Measurements from ENCODE around the gene STK32C.

Gene STK32C

GRCh38 chr10:132181691-132182425, 125.9 kb downstream of the STK32C start:
- no peak overlapping the region for H3K27ac Mint-ChIP-seq
- H3K9me3 Mint-ChIP-seq = no peaks in the 10 kb centered on the region
- H3K4me3 Mint-ChIP-seq = no peak overlapping the region
- H3K4me1 Mint-ChIP-seq = peaks cover 3% of the 10 kb centered on the region
- no peaks in the 10 kb centered on the region for H3K36me3 Mint-ChIP-seq (ENCODE audit: low read depth)
- TF ChIP-seq CTCF (IDR thresholded peaks at IDR 0.05) = no peak
- H3K27me3 Mint-ChIP-seq (ENCODE audit: low read depth, poor library complexity) = peaks cover 89% of the 10 kb centered on the region
- DNase-seq = no peak

- no peak overlapping the region for H3K27ac Mint-ChIP-seq
- H3K36me3 Mint-ChIP-seq (ENCODE audit: low read depth) = no peaks in the 10 kb centered on the region
- peaks cover 92% of the 10 kb centered on the region for H3K27me3 Mint-ChIP-seq (ENCODE audit: low read depth, poor library complexity)
- no peaks in the 10 kb centered on the region for H3K9me3 Mint-ChIP-seq
- H3K4me1 Mint-ChIP-seq = peaks cover 15% of the 10 kb centered on the region
- TF ChIP-seq CTCF (IDR thresholded peaks at IDR 0.05) = no peak
- DNase-seq = no peak
- H3K4me3 Mint-ChIP-seq = no peak overlapping the region
Measured at GRCh38 chr10:132180736-132181135, 127.0 kb downstream of the STK32C start.

- Mint-ChIP-seq H3K36me3 (ENCODE audit: low read depth) (no peaks in the 10 kb centered on the region), H3K27me3 (ENCODE audit: low read depth, poor library complexity) (peaks cover 91% of the 10 kb centered on the region), H3K4me1 (peaks cover 22% of the 10 kb centered on the region), H3K27ac (no peak overlapping the region), H3K4me3 (no peak overlapping the region), H3K9me3 (peaks cover 7% of the 10 kb centered on the region)
- no peak for TF ChIP-seq CTCF (IDR thresholded peaks at IDR 0.05)
- no peak for DNase-seq
Measured at GRCh38 chr10:132179551-132180392, 128.0 kb downstream of the STK32C start.

GRCh38 chr10:132178672-132179545, 128.8 kb downstream of the STK32C start:
- Mint-ChIP-seq H3K27ac (no peak overlapping the region), H3K27me3 (ENCODE audit: low read depth, poor library complexity) (peaks cover 84% of the 10 kb centered on the region), H3K9me3 (peaks cover 12% of the 10 kb centered on the region), H3K36me3 (ENCODE audit: low read depth) (no peaks in the 10 kb centered on the region), H3K4me1 (peaks cover 22% of the 10 kb centered on the region), H3K4me3 (no peak overlapping the region)
- no peak for DNase-seq
- TF ChIP-seq CTCF (IDR thresholded peaks at IDR 0.05) = no peak

- H3K4me1 Mint-ChIP-seq = peaks cover 22% of the 10 kb centered on the region
- H3K36me3 Mint-ChIP-seq (ENCODE audit: low read depth) = no peaks in the 10 kb centered on the region
- no peak overlapping the region for H3K4me3 Mint-ChIP-seq
- peaks cover 17% of the 10 kb centered on the region for H3K9me3 Mint-ChIP-seq
- no peak overlapping the region for H3K27ac Mint-ChIP-seq
- peaks cover 76% of the 10 kb centered on the region for H3K27me3 Mint-ChIP-seq (ENCODE audit: low read depth, poor library complexity)
- no peak for DNase-seq
- no peak for TF ChIP-seq CTCF (IDR thresholded peaks at IDR 0.05)
Measured at GRCh38 chr10:132178046-132178445, 129.7 kb downstream of the STK32C start.

Data from nephron progenitor cell (in vitro differentiated cells).